HepG2 (cell line): ENCODE measurements around the gene KRTCAP3. TPM values are rescaled to one million over a fixed set of nuclear protein-coding genes. Genes with fewer than 3 reads are reported as not detected.

Source experiments
- ATAC-seq: fragments of 200-7000 bp; cut with Tn5 transposase; 3 replicates; pipeline ENCODE4 v1.9.1; 2020; ENCODE audit warnings: mild to moderate bottlenecking, moderate library complexity
- BruUV-seq: library from RNA; stranded (reverse); fragments of 400-500 nt; replicated peaks from 2 replicates; lab custom pipeline; 2021; lab: Mats Ljungman, UMichigan
- CTCF ChIA-PET: fragments of 300-600 bp; formaldehyde crosslinking; extraction: SDS; loops from one replicate; lab custom pipeline; 2021; ENCODE audit warnings: low total read pairs, inconsistent platforms, low intra/inter-chr PET ratio; lab: Yijun Ruan, JAX
- POLR2A ChIA-PET: fragments of 350-600 bp; sonication (Branson Sonifier 250); formaldehyde crosslinking; loops from one replicate; lab custom pipeline; 2020; ENCODE audit warnings: antibody characterized with exemption, inconsistent platforms; lab: Yijun Ruan, JAX
- DNase-seq: peaks from one replicate; pipeline ENCODE4 v3.0.0-alpha.2; 2015; ENCODE audit warnings: low spot score
- FAIRE-seq: peaks from 3 replicates; lab custom pipeline; 2011; peaks lifted over from hg19 to GRCh38; lab: Jason Lieb, UNC
- H2AFZ ChIP-seq: one replicate; pipeline ENCODE4 v1.6.1; 2011; ENCODE audit warnings: low read length, inconsistent platforms
- H3K27ac ChIP-seq: fragments of 300-600 bp; 3 replicates; pipeline ENCODE4 v1.8.0; 2011; ENCODE audit warnings: mixed run types, mild to moderate bottlenecking, mixed read lengths, low read length, inconsistent platforms; ENCODE audit not compliant: insufficient read depth; ENCODE audit errors: extremely low read length
- H3K27me3 ChIP-seq, 2 experiments: fragments of 200-600 bp in 1 of 2; 2 replicates in 1 of 2; 3 replicates in 1 of 2; pipeline versions ENCODE4 v1.6.0 to v1.8.0; 2011; ENCODE audit warnings: low read length in 2 of 2, mild to moderate bottlenecking in 2 of 2, moderate library complexity in 2 of 2, inconsistent platforms in 1 of 2; ENCODE audit not compliant: insufficient read depth in 2 of 2, control insufficient read depth in 1 of 2
- H3K36me3 ChIP-seq, 2 experiments: fragments of 200-600 bp in 1 of 2; replicated peaks in 1 of 2; 2 replicates in 1 of 2; 3 replicates in 1 of 2; pipeline versions ENCODE4 v1.5.1 to v1.8.0; 2011; ENCODE audit warnings: low read length in 2 of 2, inconsistent platforms in 1 of 2; ENCODE audit not compliant: insufficient read depth in 2 of 2, control insufficient read depth in 1 of 2
- H3K4me1 ChIP-seq: 2 replicates; pipeline ENCODE4 v1.5.1; 2012; ENCODE audit warnings: low read length, inconsistent platforms; ENCODE audit not compliant: insufficient read depth
- H3K4me2 ChIP-seq: 2 replicates; pipeline ENCODE4 v1.6.0; 2011; ENCODE audit warnings: low read depth, low read length, inconsistent platforms
- H3K4me3 ChIP-seq, 3 experiments: fragments of 200-600 bp in 1 of 3; sonication (generic), shearing (Covaris generic) in 1 of 3; replicated peaks in 1 of 3; 2 replicates each; pipeline ENCODE4 v1.5.1; 2011 to 2016; ENCODE audit warnings: low read length in 3 of 3, inconsistent platforms in 2 of 3, low read depth in 2 of 3, mild to moderate bottlenecking in 2 of 3, control low read depth in 1 of 3, mixed read lengths in 1 of 3; ENCODE audit not compliant: insufficient read depth in 1 of 3
- H3K79me2 ChIP-seq: one replicate; pipeline ENCODE4 v1.6.1; 2011; ENCODE audit warnings: low read length, inconsistent platforms; ENCODE audit not compliant: insufficient read depth
- H3K9ac ChIP-seq: 2 replicates; pipeline ENCODE4 v1.6.0; 2011; ENCODE audit warnings: mild to moderate bottlenecking, low read depth, low read length, inconsistent platforms; ENCODE audit not compliant: insufficient read depth
- H3K9me3 ChIP-seq: 2 replicates; pipeline ENCODE4 v1.5.1; 2012; ENCODE audit warnings: mild to moderate bottlenecking, low read length
- H4K20me1 ChIP-seq: 2 replicates; pipeline ENCODE4 v1.6.0; 2011; ENCODE audit warnings: inconsistent platforms, mild to moderate bottlenecking, low read length, moderate library complexity; ENCODE audit not compliant: insufficient read depth
- AGO1 ChIP-seq: fragments of 200-400 bp; formaldehyde crosslinking; IDR thresholded peaks from 2 replicates; pipeline ENCODE4 v1.6.1; 2017; ENCODE audit warnings: mild to moderate bottlenecking, low read depth, low read length, moderate library complexity; ENCODE audit not compliant: poor library complexity, severe bottlenecking
- KLF16 ChIP-seq, 2 experiments: sonication (generic) in 1 of 2; formaldehyde crosslinking in 1 of 2; IDR thresholded peaks; 2 replicates each; pipeline versions ENCODE4 v1.6.1 to v1.8.0; 2016 to 2023; ENCODE audit warnings: missing genetic modification reagents in 2 of 2, missing compliant biosample characterization in 1 of 2
- MAX ChIP-seq: IDR thresholded peaks from 2 replicates; pipeline ENCODE4 v1.6.1; 2012; ENCODE audit warnings: inconsistent platforms
- POLR2AphosphoS5 ChIP-seq: IDR thresholded peaks from 2 replicates; pipeline ENCODE4 v1.6.1; 2012; ENCODE audit warnings: low read depth, low read length
- POLR2G ChIP-seq: fragments of 200-400 bp; formaldehyde crosslinking; IDR thresholded peaks from 2 replicates; pipeline ENCODE4 v1.6.1; 2018; ENCODE audit warnings: mild to moderate bottlenecking, low read depth, low read length, moderate library complexity
- ZNF292 ChIP-seq: sonication (generic); formaldehyde crosslinking; IDR thresholded peaks from 2 replicates; pipeline ENCODE4 v1.8.1; 2022; ENCODE audit warnings: mild to moderate bottlenecking, low read depth, missing genetic modification reagents, borderline replicate concordance
- WGBS: methylation state at CpG from one replicate; pipeline ENCODE4 v1.1.6; 2017; ENCODE audit warnings: low lambda C conversion rate; 5-methylcytosine and 5-hydroxymethylcytosine counted together
- in situ Hi-C: cut with HindIII; loops from 2 replicates; pipeline ENCODE4 v1.10.0; 2017; ENCODE audit warnings: low pct_unique_long_range_greater_than_20kb; ENCODE audit not compliant: extremely low pct_ligation_motif_present
- intact Hi-C: fragments of 100-400 bp; cut with micrococcal nuclease; formaldehyde crosslinking; loops from one replicate; pipeline ENCODE4 v1.10.0; 2022; ENCODE audit not compliant: unreplicated experiment
- polyA plus RNA-seq, 8 experiments: library from polyadenylated mRNA; depleted of rRNA in 3 of 8; stranded (reverse) in 7 of 8; unstranded in 1 of 8; fragments of >200 nt; fragmentation: Illumina TruSeq in 4 of 8; extraction: Trizol in 4 of 8; gene quantifications; 2 replicates each; pipeline versions ENCODE4 v1.2.1 to v1.2.3, GENCODE V29; 2011 to 2016; ENCODE audit warnings: low read depth in 4 of 8, missing spikeins in 1 of 8, mixed read lengths in 1 of 8; ENCODE audit not compliant: insufficient read depth in 1 of 8
- total RNA-seq, 5 experiments: library from RNA; depleted of rRNA; stranded (reverse); fragments of >200 nt; fragmentation: Illumina TruSeq; extraction: Trizol; gene quantifications; 2 replicates each; pipeline ENCODE4 v1.2.3, GENCODE V29; 2016; ENCODE audit warnings: low read depth in 1 of 5

Gene KRTCAP3
- total and polyA plus RNA-seq, 2 of the 13 experiments (the other 11 are each of a cell fraction or from before 2014, with no cell fraction given) = 2.1 to 4.5 TPM

- no peak for FAIRE-seq
- 95% methylated on average over 10 of the region's 10 CpGs for WGBS
- Histone ChIP-seq H3K36me3 (peaks cover 26 to 55% of the 10 kb centered on the region in 2 experiments), H2AFZ (no peak overlapping the region), H3K27me3 (no peaks in the 10 kb centered on the region), H3K27ac (no peak overlapping the region), H3K79me2 (no peaks in the 10 kb centered on the region), H3K4me2 (no peak overlapping the region), H3K4me1 (no peaks in the 10 kb centered on the region), H4K20me1 (no peaks in the 10 kb centered on the region), H3K9ac (no peak overlapping the region), H3K9me3 (no peaks in the 10 kb centered on the region), H3K4me3 (no peak overlapping the region)
- intact Hi-C loops (no loop called here), in situ Hi-C loops (no loop called here)
- no peak for DNase-seq
- ATAC-seq = peak; percentile 9
- no peak for TF ChIP-seq POLR2AphosphoS5
- peak; percentile 43 for TF ChIP-seq POLR2G
- no peak for TF ChIP-seq MAX
- TF ChIP-seq ZNF292 (CRISPR knock-in tag) = no peak
- CTCF ChIA-PET = no interaction called here
- POLR2A ChIA-PET = interaction anchor here (1.2 kb wide), 1 partner anchor 11 kb away, joined by 11 read pairs; the partner anchor contains the start of gene NRBP1
- TSS peak; percentile 14 for BruUV-seq
Observed at GRCh38 chr2:27441226-27441926, 805 bp upstream of the KRTCAP3 start.

- TF ChIP-seq KLF16 (CRISPR knock-in tag; IDR thresholded peaks at IDR 0.05) = no peak
- TF ChIP-seq POLR2G = 0 out of 2 replicates have a peak, but pooled peaks have one; percentile 3
- peak; percentile 0 for TF ChIP-seq AGO1
- ChIA-PET POLR2A (interaction anchor here (0.8 kb wide), 1 partner anchor 13 kb away, joined by 3 read pairs; no protein-coding TSS in a partner anchor), CTCF (no interaction called here)
- Histone ChIP-seq H2AFZ (no peak overlapping the region), H3K79me2 (no peaks in the 10 kb centered on the region), H3K9ac (no peak overlapping the region), H3K9me3 (no peaks in the 10 kb centered on the region), H3K27ac (no peak overlapping the region), H3K4me2 (no peak overlapping the region), H3K4me3 (no peak overlapping the region), H3K27me3 (no peaks in the 10 kb centered on the region), H3K36me3 (peaks cover 22 to 50% of the 10 kb centered on the region in 2 experiments), H3K4me1 (no peaks in the 10 kb centered on the region), H4K20me1 (no peaks in the 10 kb centered on the region)
- intact Hi-C loops (no loop called here), in situ Hi-C loops (no loop called here)
- DNase-seq = no peak
- peak; percentile 33 for ATAC-seq
- 89% methylated on average over 1 of the region's 6 CpGs for WGBS
- FAIRE-seq = no peak
- no TSS peak for BruUV-seq
Observed at GRCh38 chr2:27442920-27443282, 720 bp downstream of the KRTCAP3 start.
